Naive thymus-derived CD4-positive, alpha-beta T cell (primary cell): ENCODE measurements around the gene CEACAM19. TPM values are rescaled to one million over a fixed set of nuclear protein-coding genes. Genes with fewer than 3 reads are reported as not detected.
A peak's percentile ranks its signal among the peaks of the same experiment; 100 is the strongest.

ENCODE experiments used
- ATAC-seq: fragments of 150-1000 bp; cut with Tn5 transposase; 2 replicates; pipeline ENCODE4 v1.10.0; 2021; ENCODE audit warnings: mild to moderate bottlenecking, moderate library complexity
- CTCF ChIA-PET: fragments of 350-600 bp; sonication (Branson Sonifier 250); formaldehyde crosslinking; loops from one replicate; lab custom pipeline; 2021; ENCODE audit warnings: antibody characterized with exemption; lab: Charles Lee
- POLR2A ChIA-PET: fragments of 350-600 bp; sonication (Branson Sonifier 250); formaldehyde crosslinking; loops from one replicate; lab custom pipeline; 2021; ENCODE audit warnings: antibody characterized with exemption, inconsistent platforms; lab: Charles Lee
- DNase-seq, 9 donors: peaks; one replicate each; pipeline versions ENCODE4 v3.0.0 to v3.0.0-alpha.2; 2020 to 2022; ENCODE audit warnings: mixed read lengths in 1 of 9
- H3K27ac ChIP-seq: one replicate; pipeline ENCODE4 v1.7.0; 2013; ENCODE audit warnings: mild to moderate bottlenecking, low read depth, low read length, moderate library complexity
- H3K27me3 ChIP-seq, 2 donors: one replicate each; pipeline ENCODE4 v1.7.0; 2013; ENCODE audit warnings: low read length in 2 of 2, mild to moderate bottlenecking in 2 of 2, moderate library complexity in 2 of 2; ENCODE audit not compliant: control insufficient read depth in 2 of 2, insufficient read depth in 2 of 2
- H3K36me3 ChIP-seq, 3 experiments: 1 replicate in 2 of 3; 2 replicates in 1 of 3; pipeline ENCODE4 v1.7.0; 2013; ENCODE audit warnings: low read length in 3 of 3, mild to moderate bottlenecking in 3 of 3, moderate library complexity in 1 of 3; ENCODE audit not compliant: insufficient read depth in 3 of 3, control insufficient read depth in 2 of 3
- H3K4me1 ChIP-seq, 2 donors: one replicate each; pipeline ENCODE4 v1.7.0; 2013; ENCODE audit warnings: low read length in 2 of 2, mild to moderate bottlenecking in 2 of 2, moderate library complexity in 1 of 2; ENCODE audit not compliant: control insufficient read depth in 2 of 2, insufficient read depth in 2 of 2
- H3K4me3 ChIP-seq: 2 replicates; pipeline ENCODE4 v1.7.0; 2013; ENCODE audit warnings: mild to moderate bottlenecking, low read length
- H3K9me3 ChIP-seq, 3 experiments: 1 replicate in 2 of 3; 2 replicates in 1 of 3; pipeline ENCODE4 v1.7.0; 2013; ENCODE audit warnings: low read length in 3 of 3; ENCODE audit not compliant: control insufficient read depth in 2 of 3
- H3K27ac Mint-ChIP-seq, 9 donors: one replicate each; pipeline ENCODE4 v1.8.0; 2020 to 2022; ENCODE audit warnings: mixed read lengths in 9 of 9, mild to moderate bottlenecking in 8 of 9, moderate library complexity in 5 of 9, inconsistent platforms in 2 of 9
- H3K27me3 Mint-ChIP-seq, 5 donors: one replicate each; pipeline ENCODE4 v1.8.0; 2021 to 2022; ENCODE audit warnings: mixed read lengths in 5 of 5, mild to moderate bottlenecking in 1 of 5
- H3K36me3 Mint-ChIP-seq, 5 donors: one replicate each; pipeline ENCODE4 v1.8.0; 2020 to 2022; ENCODE audit warnings: mixed read lengths in 5 of 5, mild to moderate bottlenecking in 3 of 5, inconsistent platforms in 1 of 5
- H3K4me1 Mint-ChIP-seq, 7 donors: one replicate each; pipeline ENCODE4 v1.8.0; 2020 to 2022; ENCODE audit warnings: mixed read lengths in 7 of 7, mild to moderate bottlenecking in 3 of 7, inconsistent platforms in 1 of 7
- H3K4me3 Mint-ChIP-seq, 10 donors: one replicate each; pipeline ENCODE4 v1.8.0; 2020 to 2022; ENCODE audit warnings: mild to moderate bottlenecking in 10 of 10, mixed read lengths in 10 of 10, moderate library complexity in 6 of 10, inconsistent platforms in 2 of 10
- H3K9me3 Mint-ChIP-seq, 11 donors: one replicate each; pipeline ENCODE4 v1.8.0; 2020 to 2022; ENCODE audit warnings: mixed read lengths in 11 of 11, mild to moderate bottlenecking in 4 of 11, inconsistent platforms in 1 of 11, moderate library complexity in 1 of 11
- intact Hi-C, 2 donors: fragments of 100-400 bp; cut with micrococcal nuclease; formaldehyde crosslinking; loops; one replicate each; pipeline ENCODE4 v1.15.1; 2023
- polyA plus RNA-seq, 2 donors: library from polyadenylated mRNA; unstranded; fragments of 300-500 nt; fragmentation: Illumina TruSeq; gene quantifications; one replicate each; pipeline ENCODE4 v1.2.3, GENCODE V29; 2021
- total RNA-seq, 6 experiments: library from RNA in 5 of 6; stranded (reverse) in 5 of 6; gene quantifications; 1 replicate in 5 of 6; 2 replicates in 1 of 6; pipeline ENCODE4 v1.2.3 and lab custom pipeline; 2021 to 2026

CEACAM19 gene
- total and polyA plus RNA-seq, 7 experiments from 2014 or later: 0.63 to 3.4 (median 2.1) TPM; not detected in 2

DNA sequence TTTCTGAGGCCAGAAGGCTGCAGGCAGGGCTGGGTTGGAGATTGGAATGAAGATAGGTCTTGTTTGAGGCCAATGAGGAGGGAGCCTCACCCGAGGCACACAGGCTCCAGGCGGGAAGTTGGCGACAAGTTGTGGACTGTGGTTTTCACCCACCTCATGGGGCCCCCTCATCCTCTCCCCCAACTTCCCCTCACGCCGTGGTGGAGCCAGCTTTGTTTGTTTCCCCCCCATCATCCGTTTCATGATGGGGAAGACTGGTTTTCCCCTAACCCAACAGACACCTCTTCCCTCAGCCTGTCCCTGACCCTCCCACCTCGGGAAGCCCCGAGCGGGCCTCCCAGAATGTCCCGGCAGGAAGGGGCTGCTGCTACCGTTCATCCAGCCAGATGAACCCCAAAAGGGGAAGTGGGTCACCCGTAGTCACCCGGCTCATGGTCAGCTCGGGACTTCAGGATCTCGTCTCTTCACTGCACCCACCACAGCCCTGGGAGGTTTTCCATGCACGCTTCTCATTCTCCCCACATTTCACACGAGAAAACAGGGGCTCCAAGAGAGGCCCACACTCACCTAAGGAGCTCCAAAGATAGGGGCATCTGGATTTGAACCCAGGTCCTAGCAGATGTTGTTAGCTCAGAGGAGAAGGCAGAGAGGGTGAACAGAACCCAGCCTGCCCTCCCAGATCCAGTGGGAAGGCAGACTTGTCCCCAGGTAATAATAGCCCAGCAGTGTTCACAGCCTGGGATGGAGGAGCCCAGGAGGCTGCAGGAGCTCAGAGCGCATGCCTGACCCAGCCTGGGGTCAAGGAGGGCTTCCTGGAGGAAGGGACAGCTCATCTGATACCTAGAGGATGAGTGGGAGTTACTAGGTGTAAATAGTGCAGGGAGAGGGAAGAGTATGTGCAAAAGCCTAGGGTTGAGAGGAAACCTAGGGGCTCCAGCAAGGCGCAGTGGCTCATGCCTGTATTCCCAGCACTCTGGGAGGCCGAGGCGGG is 51.1 kb downstream of the CEACAM19 start:
- ATAC-seq: peak; percentile 43

DNA sequence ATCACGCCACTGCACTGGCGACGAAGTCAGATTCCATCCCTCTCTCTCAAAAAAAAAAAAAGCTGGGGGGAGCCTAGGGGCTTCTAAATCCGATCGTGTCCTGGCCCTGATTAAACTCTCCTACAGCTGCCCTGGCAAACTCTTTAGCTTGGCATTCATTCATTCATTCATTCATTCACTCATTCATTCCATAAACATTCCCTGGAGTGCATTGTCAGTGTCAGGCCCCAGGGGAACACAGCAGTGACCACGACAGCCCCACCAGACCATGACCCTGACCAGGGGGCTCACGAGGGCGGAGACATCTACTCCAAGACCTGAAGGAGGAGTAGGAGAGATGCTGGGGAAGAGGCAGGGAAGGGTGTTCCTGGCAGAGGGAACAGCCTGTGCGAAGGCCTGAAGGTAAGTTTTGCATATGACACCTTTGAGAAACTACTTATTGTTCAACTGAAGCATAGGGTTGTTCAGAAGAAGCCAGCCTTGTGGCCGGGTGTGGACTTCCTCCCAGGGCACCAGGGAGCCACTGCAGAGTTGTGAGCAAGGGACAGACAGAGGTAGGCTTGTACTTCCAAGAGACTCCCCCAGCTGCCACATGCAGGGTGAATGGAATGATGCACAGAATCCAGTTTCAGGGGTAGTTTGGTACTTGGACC is 52.1 kb downstream of the CEACAM19 start:
- Histone ChIP-seq H3K36me3 (no peaks in the 10 kb centered on the region), H3K4me1 (peaks cover 0 to 10% of the 10 kb centered on the region in 2 donors), H3K9me3 (no peaks in the 10 kb centered on the region), H3K4me3 (no peak overlapping the region), H3K27ac (no peak overlapping the region), H3K27me3 (no peaks in the 10 kb centered on the region)
- peaks cover 8 to 59% (median 26%) of the 10 kb centered on the region in 7 donors for H3K4me1 Mint-ChIP-seq
- peak overlapping the region in 1 of 10 donors; percentile 60 for H3K4me3 Mint-ChIP-seq
- ChIA-PET CTCF (interaction anchor here (0.7 to 13.1 kb wide), 18 partner anchors 9 to 140 kb away, joined by 3 to 295 read pairs (median 7); no protein-coding TSS in a partner anchor), POLR2A (interaction anchor here (1.1 to 2.7 kb wide), 3 partner anchors 27 to 47 kb away, joined by 5 to 23 read pairs (median 7); no protein-coding TSS in a partner anchor)
- DNase-seq: no peak
- H3K27me3 Mint-ChIP-seq: peaks cover 0 to 4% (median 0%) of the 10 kb centered on the region in 5 donors
- peak overlapping the region in 4 of 9 donors; percentile 26 to 79 (median 59) for H3K27ac Mint-ChIP-seq
- ATAC-seq: peak; percentile 54
- H3K36me3 Mint-ChIP-seq: no peaks in the 10 kb centered on the region
- intact Hi-C loops: loop anchor here in 1 of 2 donors (2.0 kb wide), 1 partner anchor 31 kb away; no protein-coding TSS in a partner anchor
- no peaks in the 10 kb centered on the region for H3K9me3 Mint-ChIP-seq

More for the DNA sequence above, 51.1 kb downstream of the CEACAM19 start:
- CTCF ChIA-PET: interaction anchor here (0.7 to 13.1 kb wide), 14 partner anchors 8 to 124 kb away, joined by 3 to 295 read pairs (median 7); no protein-coding TSS in a partner anchor
- H3K27ac ChIP-seq: no peak overlapping the region
- Mint-ChIP-seq H3K27me3 (peaks cover 0 to 4% (median 0%) of the 10 kb centered on the region in 5 donors), H3K9me3 (no peaks in the 10 kb centered on the region), H3K27ac (peak overlapping the region in 2 of 9 donors; percentile 38 to 55), H3K4me3 (peak overlapping the region in 1 of 10 donors; percentile 58), H3K36me3 (no peaks in the 10 kb centered on the region), H3K4me1 (peaks cover 8 to 51% (median 19%) of the 10 kb centered on the region in 7 donors)
- peaks cover 0 to 10% of the 10 kb centered on the region in 2 donors for H3K4me1 ChIP-seq
- no peak for DNase-seq
- H3K4me3 ChIP-seq: no peak overlapping the region
- no peaks in the 10 kb centered on the region for H3K9me3 ChIP-seq
- intact Hi-C loops: loop anchor here (1.0 to 2.0 kb wide), 2 partner anchors 30 kb away; no protein-coding TSS in a partner anchor
- no peaks in the 10 kb centered on the region for H3K36me3 ChIP-seq
- POLR2A ChIA-PET: interaction anchor here (1.0 kb wide), 2 partner anchors 30 to 48 kb away, joined by 3 to 4 read pairs; no protein-coding TSS in a partner anchor
- no peaks in the 10 kb centered on the region for H3K27me3 ChIP-seq

DNA sequence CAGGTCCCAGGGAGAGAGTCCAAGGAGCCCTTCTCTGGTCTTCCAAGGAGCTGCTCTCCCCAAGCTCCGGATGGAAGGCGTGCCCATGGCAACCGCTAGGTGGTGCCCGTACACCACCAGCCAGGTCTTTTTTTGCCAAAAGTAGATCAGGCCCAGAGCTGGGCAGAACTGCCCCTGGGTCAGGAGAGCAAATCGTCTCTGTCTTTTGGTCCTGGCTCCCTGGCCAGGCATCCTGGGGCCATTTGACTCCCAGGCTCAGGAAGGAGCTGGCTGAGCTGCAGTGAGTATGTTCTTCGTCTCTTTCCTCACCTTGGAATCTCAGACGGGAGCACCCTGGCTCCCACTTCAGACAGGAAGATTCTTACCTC is 52.7 kb downstream of the CEACAM19 start:
- intact Hi-C loops: loop anchor here (1.0 to 2.0 kb wide), 7 partner anchors 23 to 121 kb away; partner anchors contain the start of gene BCL3 (in 1 of the 2)
- H3K36me3 ChIP-seq: no peaks in the 10 kb centered on the region
- no peak overlapping the region for H3K4me3 ChIP-seq
- Mint-ChIP-seq H3K9me3 (no peaks in the 10 kb centered on the region), H3K27ac (peak overlapping the region in 5 of 9 donors; percentile 26 to 79 (median 61)), H3K36me3 (no peaks in the 10 kb centered on the region), H3K4me3 (peak overlapping the region in 1 of 10 donors; percentile 60), H3K27me3 (peaks cover 0 to 4% (median 0%) of the 10 kb centered on the region in 5 donors), H3K4me1 (peaks cover 8 to 62% (median 24%) of the 10 kb centered on the region in 7 donors)
- H3K27me3 ChIP-seq: no peaks in the 10 kb centered on the region
- ChIA-PET POLR2A (interaction anchor here (0.6 to 2.7 kb wide), 4 partner anchors 15 to 47 kb away, joined by 4 to 23 read pairs (median 6); no protein-coding TSS in a partner anchor), CTCF (interaction anchor here (0.7 to 13.1 kb wide), 20 partner anchors 9 to 141 kb away, joined by 3 to 295 read pairs (median 6); no protein-coding TSS in a partner anchor)
- H3K27ac ChIP-seq: no peak overlapping the region
- no peaks in the 10 kb centered on the region for H3K9me3 ChIP-seq
- peaks cover 0 to 10% of the 10 kb centered on the region in 2 donors for H3K4me1 ChIP-seq
- ATAC-seq (peak; percentile 93), DNase-seq (peak; percentile 64 to 84 (median 76))

DNA sequence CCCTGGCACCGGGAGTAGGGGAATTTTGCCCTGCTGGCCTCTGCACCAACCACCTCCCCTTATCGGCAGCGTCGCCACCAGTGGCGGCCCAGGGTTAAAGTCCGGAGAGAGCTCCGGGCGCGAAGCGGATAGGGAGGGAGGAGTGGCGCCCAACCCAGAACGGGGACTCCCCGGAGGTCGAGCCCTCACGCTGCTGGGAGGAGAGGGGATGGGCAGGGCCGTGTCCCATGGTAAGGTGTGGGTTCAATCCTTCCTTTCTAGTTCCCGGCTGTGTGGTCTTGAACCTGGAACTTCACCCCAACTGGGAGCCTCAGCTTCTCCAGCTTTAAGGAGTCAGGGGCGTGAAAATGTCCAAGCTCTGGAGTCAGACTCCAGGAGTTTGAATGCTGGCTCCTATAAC is 54.0 kb downstream of the CEACAM19 start:
- CTCF ChIA-PET: interaction anchor here (0.8 to 13.1 kb wide), 8 partner anchors 30 to 71 kb away, joined by 3 to 295 read pairs (median 8); no protein-coding TSS in a partner anchor
- peaks cover 0 to 4% (median 0%) of the 10 kb centered on the region in 5 donors for H3K27me3 Mint-ChIP-seq
- H3K4me1 ChIP-seq: peaks cover 0 to 10% of the 10 kb centered on the region in 2 donors
- no peaks in the 10 kb centered on the region for H3K36me3 Mint-ChIP-seq
- ATAC-seq: no peak
- peak overlapping the region in 1 of 9 donors; percentile 43 for H3K27ac Mint-ChIP-seq
- intact Hi-C loops: no loop called here
- POLR2A ChIA-PET: interaction anchor here (0.6 to 2.7 kb wide), 3 partner anchors 12 to 45 kb away, joined by 3 to 23 read pairs (median 4); no protein-coding TSS in a partner anchor
- no peak overlapping the region for H3K4me3 ChIP-seq
- no peak for DNase-seq
- H3K9me3 Mint-ChIP-seq: no peaks in the 10 kb centered on the region
- H3K36me3 ChIP-seq: no peaks in the 10 kb centered on the region
- H3K27me3 ChIP-seq: no peaks in the 10 kb centered on the region
- H3K4me1 Mint-ChIP-seq: peaks cover 8 to 63% (median 24%) of the 10 kb centered on the region in 7 donors
- peak overlapping the region in 1 of 10 donors; percentile 33 for H3K4me3 Mint-ChIP-seq
- no peaks in the 10 kb centered on the region for H3K9me3 ChIP-seq
- H3K27ac ChIP-seq: no peak overlapping the region

DNA sequence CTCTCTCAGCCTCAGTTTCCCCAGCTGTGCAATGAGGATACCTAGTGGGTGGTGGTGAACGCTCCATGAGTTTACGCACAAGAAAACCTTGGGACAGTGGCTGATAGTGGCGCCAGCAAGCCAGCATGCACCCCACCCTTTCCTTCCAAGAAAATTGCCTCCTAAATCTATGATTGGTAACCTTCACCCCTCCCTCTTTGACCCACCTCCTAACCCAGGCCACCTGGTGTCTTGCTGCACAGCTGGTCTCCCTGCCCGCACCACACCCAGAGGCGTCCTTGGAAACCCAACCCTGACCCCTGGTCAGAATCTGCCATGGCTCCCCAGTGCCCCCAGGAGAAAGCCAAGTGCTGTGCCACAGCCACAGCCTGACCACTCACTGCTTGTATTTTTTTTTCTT is 54.4 kb downstream of the CEACAM19 start:
- Histone ChIP-seq H3K27ac (no peak overlapping the region), H3K4me1 (peaks cover 0 to 10% of the 10 kb centered on the region in 2 donors), H3K9me3 (no peaks in the 10 kb centered on the region), H3K36me3 (no peaks in the 10 kb centered on the region), H3K27me3 (no peaks in the 10 kb centered on the region), H3K4me3 (no peak overlapping the region)
- POLR2A ChIA-PET: interaction anchor here (1.1 to 2.7 kb wide), 2 partner anchors 27 to 45 kb away, joined by 4 to 23 read pairs; no protein-coding TSS in a partner anchor
- Mint-ChIP-seq H3K4me3 (peak overlapping the region in 1 of 10 donors; percentile 33), H3K4me1 (peaks cover 8 to 61% (median 24%) of the 10 kb centered on the region in 7 donors), H3K27ac (peak overlapping the region in 4 of 9 donors; percentile 20 to 43 (median 29)), H3K36me3 (no peaks in the 10 kb centered on the region), H3K9me3 (no peaks in the 10 kb centered on the region), H3K27me3 (peaks cover 0 to 4% (median 0%) of the 10 kb centered on the region in 5 donors)
- intact Hi-C loops: no loop called here
- DNase-seq (no peak), ATAC-seq (no peak)
- CTCF ChIA-PET: interaction anchor here (0.7 to 13.1 kb wide), 7 partner anchors 8 to 71 kb away, joined by 3 to 295 read pairs (median 3); no protein-coding TSS in a partner anchor
